ENCODE results near the gene THUMPD3.

THUMPD3 gene

DNA sequence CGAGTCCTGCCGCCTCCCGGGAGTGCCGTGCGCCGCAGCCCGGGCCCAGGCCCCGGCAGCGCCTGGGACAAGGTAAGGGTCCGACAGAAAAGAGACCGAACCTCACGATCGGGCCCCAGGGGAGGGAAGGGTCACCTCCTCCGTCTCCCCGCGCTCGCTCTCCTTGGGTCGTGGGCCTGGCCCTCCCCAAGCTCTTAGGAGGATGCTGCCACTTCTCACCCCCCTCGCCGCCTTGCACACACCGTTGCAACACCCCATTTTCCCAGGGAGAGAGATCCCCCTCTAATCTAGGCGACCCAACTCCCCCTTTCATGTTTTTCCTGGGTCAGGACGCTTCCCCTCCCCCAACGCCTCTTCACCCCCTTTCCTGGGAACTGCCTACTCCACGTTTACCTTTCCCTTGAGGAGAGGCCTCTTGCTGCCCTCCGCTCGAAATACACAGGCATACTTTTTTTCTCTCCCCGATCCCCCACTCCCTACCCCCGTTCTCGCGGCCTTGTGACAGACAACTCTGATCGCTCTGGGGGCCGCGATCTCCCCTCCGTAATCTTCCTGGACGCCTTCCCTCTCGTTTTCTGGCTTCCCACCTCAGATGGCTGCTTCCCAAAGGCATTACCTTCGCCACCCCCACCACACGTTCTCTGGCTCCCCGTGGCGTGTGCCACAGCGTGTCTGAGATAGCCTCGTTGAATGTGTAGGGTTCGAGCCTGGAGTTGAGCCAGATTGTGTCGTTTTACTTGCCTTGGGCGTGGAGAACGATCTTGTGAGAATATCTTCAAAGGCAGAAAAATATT, 35.2 kb downstream of the THUMPD3 start:
- peak; percentile 63 for DNase-seq (ENCODE audit: low read depth, low spot score)

DNA sequence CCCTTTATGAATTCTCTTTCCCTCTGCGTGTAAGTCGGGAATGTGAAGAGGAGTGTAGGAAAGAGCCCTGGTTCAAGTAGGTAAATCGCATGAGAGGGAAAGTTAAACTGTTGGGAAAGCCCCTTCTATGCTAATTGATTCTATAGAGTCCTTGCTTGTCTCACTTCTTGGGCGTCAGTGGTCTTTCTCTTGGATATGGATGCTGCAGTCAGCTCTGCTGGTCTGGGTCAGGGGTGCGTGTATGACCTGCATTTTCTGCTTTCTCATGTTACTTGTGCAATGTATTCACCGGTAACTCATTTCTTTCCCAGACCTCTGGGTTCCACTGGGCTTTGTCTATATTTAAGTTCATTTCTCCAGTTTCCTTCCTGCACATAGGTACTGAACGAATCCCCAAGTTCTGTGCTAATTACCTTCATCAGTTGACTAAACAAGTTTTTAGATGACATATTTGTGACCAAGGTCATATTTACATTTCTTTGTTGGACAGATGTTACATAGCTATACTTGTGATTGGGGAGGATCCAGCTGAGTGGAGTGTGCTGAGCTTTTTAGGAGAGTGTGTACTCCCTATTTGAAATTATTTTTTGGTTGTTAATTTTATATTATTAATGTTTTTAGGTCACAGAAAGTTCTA, 36.0 kb downstream of the THUMPD3 start:
- DNase-seq (ENCODE audit: low read depth, low spot score) = peak; percentile 59

DNA sequence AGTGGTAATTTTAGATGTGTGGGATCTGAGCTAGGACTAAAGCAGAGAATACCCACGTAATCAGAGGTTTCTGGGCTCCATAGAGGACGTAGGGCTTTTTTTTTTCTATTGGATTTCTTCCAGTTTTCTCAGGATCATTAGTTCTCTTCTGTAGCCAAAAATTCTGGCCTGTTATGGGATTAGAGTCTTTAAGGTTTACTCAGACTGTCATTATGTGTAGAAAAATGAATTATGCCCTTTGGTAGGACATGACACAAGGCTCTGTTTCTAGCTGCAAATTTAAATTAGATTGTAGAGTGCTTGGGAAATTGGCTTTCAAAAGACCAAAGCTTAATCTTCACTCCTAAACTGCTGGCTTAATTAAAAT, 36.5 kb downstream of the THUMPD3 start:
- no peak for DNase-seq (ENCODE audit: low read depth, low spot score)

DNA sequence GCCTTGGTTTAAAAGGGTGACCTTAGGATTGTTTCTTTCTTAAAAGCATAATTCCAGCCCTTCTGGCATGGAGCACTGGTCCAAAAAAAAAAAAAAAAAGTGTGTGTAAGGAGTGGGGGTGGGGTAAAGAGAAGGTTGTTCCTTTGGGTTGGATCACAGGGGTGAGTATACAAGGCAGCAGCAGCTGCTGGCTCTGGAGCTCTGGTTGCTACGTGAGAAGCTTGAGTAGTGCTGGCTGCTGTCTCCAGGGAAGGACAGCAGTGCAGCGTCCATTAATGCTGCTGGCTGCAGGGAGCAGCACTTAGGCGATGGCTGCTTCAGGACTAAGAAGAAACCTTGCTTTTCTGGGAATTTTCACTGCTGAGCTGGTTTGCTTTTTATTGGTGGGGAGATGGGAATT, 36.9 kb downstream of the THUMPD3 start:
- DNase-seq (ENCODE audit: low read depth, low spot score) = peak; percentile 93

DNA sequence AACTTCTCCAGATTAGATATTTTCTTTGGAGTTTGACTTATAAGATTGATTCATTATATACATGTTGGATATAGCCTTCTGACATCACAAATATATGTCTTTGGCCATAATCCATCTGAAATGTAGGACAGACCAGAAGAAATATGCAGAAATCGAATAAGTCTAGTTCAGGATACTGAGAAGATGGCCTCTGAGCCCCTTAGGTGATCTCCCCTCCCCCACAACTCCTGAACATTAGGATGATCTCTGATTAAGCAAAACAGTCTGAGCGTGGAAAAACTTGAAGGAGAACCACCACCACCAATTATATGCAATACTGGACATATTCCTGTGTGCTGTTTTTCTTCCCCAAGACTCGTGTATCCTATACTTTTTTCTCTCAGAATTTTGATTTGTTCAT, 37.8 kb downstream of the THUMPD3 start:
- DNase-seq (ENCODE audit: low read depth, low spot score) = no peak

DNA sequence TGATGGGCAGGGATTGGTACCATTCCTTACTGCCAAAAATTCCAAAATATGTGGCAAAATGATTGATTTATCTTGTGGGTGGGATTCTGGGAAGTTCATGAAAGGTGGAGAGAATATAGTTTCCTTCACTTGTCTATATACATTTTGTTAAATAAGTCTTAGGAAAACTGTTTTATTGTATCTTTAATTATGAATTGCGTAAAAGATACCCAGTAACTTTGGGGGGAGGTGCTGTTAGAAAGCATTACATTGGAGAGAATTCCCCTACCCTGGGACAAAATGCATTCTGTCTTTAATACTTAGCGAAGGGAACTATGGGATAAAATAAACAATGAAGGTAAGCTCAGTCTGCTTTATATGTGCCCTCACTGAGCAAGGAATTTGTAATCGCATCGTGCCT, 39.1 kb downstream of the THUMPD3 start:
- no peak for DNase-seq (ENCODE audit: low read depth, low spot score)

- DNase-seq (ENCODE audit: low read depth, low spot score) = peak; percentile 87
These were observed 39.8 kb downstream of the THUMPD3 start for GRCh38 chr3:9402410-9403228.

GRCh38 chr3:9403463-9403862, 40.6 kb downstream of the THUMPD3 start:
- no peak for DNase-seq (ENCODE audit: low read depth, low spot score)

DNA sequence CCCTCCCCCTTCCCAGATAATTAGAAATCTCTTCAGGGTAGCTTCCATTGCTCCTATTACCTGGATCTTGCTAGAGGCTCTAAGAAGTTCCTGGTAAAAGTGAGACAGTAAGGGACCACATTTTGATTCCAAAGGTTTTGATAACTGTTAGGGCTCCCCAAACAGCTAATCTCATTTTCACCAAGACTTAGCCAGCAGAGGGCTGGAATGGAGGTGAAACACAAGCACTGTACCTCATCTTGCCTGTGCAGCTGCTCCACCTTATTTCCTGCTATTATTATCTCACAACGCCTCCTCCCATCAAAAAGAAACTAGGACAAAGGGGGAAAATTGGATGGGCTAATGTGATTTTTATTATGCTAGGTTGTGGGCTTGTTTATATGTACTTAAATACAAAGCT, 41.8 kb downstream of the THUMPD3 start:
- DNase-seq (ENCODE audit: low read depth, low spot score) = no peak

DNA sequence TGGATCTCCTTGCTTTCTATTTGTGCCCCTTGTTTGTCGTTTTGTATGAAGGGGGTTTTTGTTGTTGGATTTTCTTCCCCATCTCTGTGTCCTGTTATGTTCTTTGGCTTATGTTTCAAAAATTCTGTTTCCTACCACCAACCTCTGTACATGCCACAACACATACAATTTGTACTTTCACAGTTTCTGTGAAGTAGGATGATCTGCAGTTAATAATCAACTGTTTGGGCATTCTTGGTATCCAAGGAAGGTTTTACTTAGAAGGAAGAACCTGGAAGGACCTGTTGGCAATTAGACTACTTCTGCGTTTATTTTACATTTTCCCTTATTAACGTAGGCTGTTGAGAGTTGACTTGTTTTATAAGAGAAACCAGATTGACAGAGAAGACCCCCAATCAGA, 42.9 kb downstream of the THUMPD3 start:
- no peak for DNase-seq (ENCODE audit: low read depth, low spot score)

DNA sequence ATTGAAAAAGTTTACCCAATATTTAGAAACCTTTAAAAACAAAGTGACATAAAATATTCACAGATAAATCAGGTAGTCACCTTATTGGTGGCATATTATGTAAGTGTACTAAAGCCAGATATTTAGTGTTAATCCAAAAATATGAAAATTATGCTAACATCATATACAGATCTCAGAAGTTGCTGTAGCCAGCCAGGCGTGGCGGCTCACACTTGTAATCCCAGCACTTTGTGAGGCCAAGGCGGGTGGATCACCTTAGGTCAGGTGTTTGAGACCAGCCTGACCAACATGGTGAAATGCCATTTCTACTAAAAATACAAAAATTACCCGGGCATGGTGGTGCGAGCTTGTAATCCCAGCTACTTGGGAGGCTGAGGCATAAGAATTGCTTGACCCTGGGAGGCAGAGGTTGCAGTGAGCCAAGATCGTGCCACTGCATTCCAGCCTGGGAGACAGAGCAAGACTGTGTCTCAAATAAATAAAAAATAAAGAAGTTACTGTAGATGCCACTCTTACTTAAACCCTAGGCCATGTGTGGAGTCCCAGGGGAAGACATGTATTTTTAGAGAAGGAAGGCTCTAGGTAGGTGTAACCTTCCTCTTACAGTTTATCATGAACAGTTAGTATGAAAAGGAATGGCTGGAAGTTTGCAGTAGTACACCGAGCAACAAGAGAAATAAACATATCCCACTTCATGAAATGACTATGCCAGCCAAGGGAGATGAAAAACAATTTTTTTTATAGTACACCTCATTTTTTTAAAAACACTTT, 44.2 kb downstream of the THUMPD3 start:
- DNase-seq (ENCODE audit: low read depth, low spot score) = no peak

DNA sequence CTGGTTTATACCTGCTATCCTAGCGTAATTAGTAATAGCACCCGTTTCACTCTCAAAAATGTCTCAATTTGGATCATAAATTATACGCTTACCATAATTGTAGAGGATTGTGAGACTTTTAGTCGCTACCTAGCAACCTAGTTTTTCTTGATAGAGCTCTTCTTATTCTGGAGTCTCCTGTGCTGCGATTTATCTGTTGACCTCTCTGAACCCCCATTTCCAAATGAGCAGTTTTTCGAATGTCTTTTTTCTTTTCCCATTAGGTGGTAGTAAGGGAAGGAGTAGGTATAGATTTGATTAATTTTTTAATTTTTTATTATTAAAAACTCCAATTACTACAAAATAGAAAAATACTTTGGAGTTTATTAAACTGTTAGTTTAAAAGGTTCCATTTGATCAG, 45.2 kb downstream of the THUMPD3 start:
- DNase-seq (ENCODE audit: low read depth, low spot score) = no peak

- no peak for DNase-seq (ENCODE audit: low read depth, low spot score)
These were observed 45.7 kb downstream of the THUMPD3 start for GRCh38 chr3:9408546-9408945.

GRCh38 chr3:9409981-9410854, 47.4 kb downstream of the THUMPD3 start:
- DNase-seq (ENCODE audit: low read depth, low spot score) = no peak

- no peak for DNase-seq (ENCODE audit: low read depth, low spot score)
These were observed 48.4 kb downstream of the THUMPD3 start for GRCh38 chr3:9411302-9411701.

GRCh38 chr3:9412293-9412692, 49.4 kb downstream of the THUMPD3 start:
- no peak for DNase-seq (ENCODE audit: low read depth, low spot score)

DNA sequence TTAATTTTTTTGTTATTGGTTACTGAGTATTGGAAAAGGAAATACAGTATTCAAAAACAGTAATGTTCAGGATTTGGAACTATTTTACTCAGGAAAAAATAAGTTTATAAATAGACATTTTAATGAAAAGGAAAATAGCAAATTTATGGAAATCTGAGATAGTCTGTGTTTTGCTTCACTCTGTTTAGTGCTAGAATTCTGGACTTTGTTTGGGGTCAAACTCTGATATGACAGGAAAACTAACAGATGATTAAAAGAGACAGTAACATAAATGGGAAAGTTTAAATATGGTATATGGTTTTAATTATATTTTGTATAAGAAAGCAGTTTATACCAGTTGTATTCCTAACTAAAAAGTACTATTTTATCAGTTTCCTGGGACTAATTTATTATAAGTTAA, 52.0 kb downstream of the THUMPD3 start:
- DNase-seq (ENCODE audit: low read depth, low spot score) = no peak

GRCh38 chr3:9415485-9416138, 52.8 kb downstream of the THUMPD3 start:
- DNase-seq (ENCODE audit: low read depth, low spot score) = no peak

GRCh38 chr3:9416139-9416780, 53.4 kb downstream of the THUMPD3 start:
- DNase-seq (ENCODE audit: low read depth, low spot score) = no peak

Measured in ELF-1 (cell line).